HepG2 (cell line): ENCODE data around the gene CLASRP. TPM values are rescaled to one million over a fixed set of nuclear protein-coding genes. Genes with fewer than 3 reads are reported as not detected.
A peak's percentile ranks its signal among the peaks of the same experiment; 100 is the strongest.

Source experiments
- BORCS8-MEF2B ChIP-seq: sonication (generic); formaldehyde crosslinking; IDR thresholded peaks from 2 replicates; pipeline ENCODE4 v1.8.0; 2022; ENCODE audit warnings: mild to moderate bottlenecking, missing genetic modification reagents
- CREB1 ChIP-seq, 2 experiments: fragments of 450-650 bp in 1 of 2; IDR thresholded peaks; 2 replicates each; pipeline ENCODE4 v1.6.1; 2016 to 2017; ENCODE audit warnings: control low read depth in 1 of 2, mild to moderate bottlenecking in 1 of 2, missing compliant biosample characterization in 1 of 2, missing genetic modification characterization in 1 of 2
- FOXK1 ChIP-seq: sonication (generic); formaldehyde crosslinking; IDR thresholded peaks from 2 replicates; pipeline ENCODE4 v1.4.0; 2020; ENCODE audit warnings: low read depth, missing genetic modification reagents, borderline replicate concordance
- JUND ChIP-seq: sonication (generic); formaldehyde crosslinking; IDR thresholded peaks from 2 replicates; pipeline ENCODE4 v1.8.0; 2022; ENCODE audit warnings: mild to moderate bottlenecking, missing genetic modification reagents
- MNT ChIP-seq: fragments of 450-650 bp; IDR thresholded peaks from 2 replicates; pipeline ENCODE4 v1.6.1; 2016
- MYC ChIP-seq: sonication (generic); formaldehyde crosslinking; IDR thresholded peaks from 2 replicates; pipeline ENCODE4 v1.9.0; 2021; ENCODE audit warnings: missing genetic modification reagents, borderline replicate concordance
- NFKB2 ChIP-seq: sonication (generic); formaldehyde crosslinking; IDR thresholded peaks from 2 replicates; pipeline ENCODE4 v1.4.0; 2020; ENCODE audit warnings: missing genetic modification reagents, borderline replicate concordance
- SIX4 ChIP-seq: sonication (generic); formaldehyde crosslinking; IDR thresholded peaks from 2 replicates; pipeline ENCODE4 v1.4.0; 2020; ENCODE audit warnings: missing genetic modification reagents
- SNAPC5 ChIP-seq: sonication (generic); formaldehyde crosslinking; IDR thresholded peaks from 2 replicates; pipeline ENCODE4 v1.8.1; 2023; ENCODE audit warnings: mild to moderate bottlenecking, missing genetic modification reagents, borderline replicate concordance
- SP1 ChIP-seq, 2 experiments: fragments of 450-650 bp in 1 of 2; sonication (generic) in 1 of 2; formaldehyde crosslinking in 1 of 2; IDR thresholded peaks; 2 replicates each; pipeline versions ENCODE4 v1.4.0 to v1.6.1; 2016 to 2020; ENCODE audit warnings: missing genetic modification reagents in 1 of 2
- ZNF33B ChIP-seq: sonication (generic); formaldehyde crosslinking; IDR thresholded peaks from 2 replicates; pipeline ENCODE4 v1.5.1; 2020; ENCODE audit warnings: mild to moderate bottlenecking, missing genetic modification reagents
- ZNF350 ChIP-seq: sonication (generic); formaldehyde crosslinking; IDR thresholded peaks from 2 replicates; pipeline ENCODE4 v1.4.0; 2020; ENCODE audit warnings: mild to moderate bottlenecking, low read depth, missing genetic modification reagents, borderline replicate concordance
- ZNF44 ChIP-seq: sonication (generic); formaldehyde crosslinking; IDR thresholded peaks from 2 replicates; pipeline ENCODE4 v1.5.1; 2020; ENCODE audit warnings: mild to moderate bottlenecking, missing genetic modification reagents
- ZNF629 ChIP-seq: sonication (generic); formaldehyde crosslinking; conservative IDR thresholded peaks from 2 replicates; pipeline ENCODE4 v1.5.0; 2020; ENCODE audit warnings: missing genetic modification reagents
- ZNF652 ChIP-seq: IDR thresholded peaks from 2 replicates; pipeline ENCODE4 v1.6.1; 2016; ENCODE audit warnings: low read depth, borderline replicate concordance
- ZSCAN25 ChIP-seq: sonication (generic); formaldehyde crosslinking; IDR thresholded peaks from 2 replicates; pipeline ENCODE4 v1.8.0; 2022; ENCODE audit warnings: mild to moderate bottlenecking, missing genetic modification reagents
- ZSCAN30 ChIP-seq: sonication (generic); formaldehyde crosslinking; IDR thresholded peaks from 2 replicates; pipeline ENCODE4 v1.5.0; 2020; ENCODE audit warnings: mild to moderate bottlenecking, missing genetic modification reagents
- polyA plus RNA-seq, 8 experiments: library from polyadenylated mRNA; depleted of rRNA in 3 of 8; stranded (reverse) in 7 of 8; unstranded in 1 of 8; fragments of >200 nt; fragmentation: Illumina TruSeq in 4 of 8; extraction: Trizol in 4 of 8; gene quantifications; 2 replicates each; pipeline versions ENCODE4 v1.2.1 to v1.2.3, GENCODE V29; 2011 to 2016; ENCODE audit warnings: low read depth in 4 of 8, missing spikeins in 1 of 8, mixed read lengths in 1 of 8; ENCODE audit not compliant: insufficient read depth in 1 of 8
- total RNA-seq, 5 experiments: library from RNA; depleted of rRNA; stranded (reverse); fragments of >200 nt; fragmentation: Illumina TruSeq; extraction: Trizol; gene quantifications; 2 replicates each; pipeline ENCODE4 v1.2.3, GENCODE V29; 2016; ENCODE audit warnings: low read depth in 1 of 5
- TF ChIP-seq, protein P1 (sequence below), 2 experiments: fragments of 450-650 bp in 1 of 2; sonication (generic) in 1 of 2; formaldehyde crosslinking in 1 of 2; IDR thresholded peaks; 2 replicates each; pipeline versions ENCODE4 v1.6.1 to v1.8.0; 2016 to 2022; ENCODE audit warnings: antibody characterized with exemption in 1 of 2, mild to moderate bottlenecking in 1 of 2, missing genetic modification reagents in 1 of 2

CLASRP gene
- total and polyA plus RNA-seq, 2 of the 13 experiments (the other 11 are each of a cell fraction or from before 2014, with no cell fraction given): 32.0 to 51.4 TPM

- TF ChIP-seq, protein P1, sequence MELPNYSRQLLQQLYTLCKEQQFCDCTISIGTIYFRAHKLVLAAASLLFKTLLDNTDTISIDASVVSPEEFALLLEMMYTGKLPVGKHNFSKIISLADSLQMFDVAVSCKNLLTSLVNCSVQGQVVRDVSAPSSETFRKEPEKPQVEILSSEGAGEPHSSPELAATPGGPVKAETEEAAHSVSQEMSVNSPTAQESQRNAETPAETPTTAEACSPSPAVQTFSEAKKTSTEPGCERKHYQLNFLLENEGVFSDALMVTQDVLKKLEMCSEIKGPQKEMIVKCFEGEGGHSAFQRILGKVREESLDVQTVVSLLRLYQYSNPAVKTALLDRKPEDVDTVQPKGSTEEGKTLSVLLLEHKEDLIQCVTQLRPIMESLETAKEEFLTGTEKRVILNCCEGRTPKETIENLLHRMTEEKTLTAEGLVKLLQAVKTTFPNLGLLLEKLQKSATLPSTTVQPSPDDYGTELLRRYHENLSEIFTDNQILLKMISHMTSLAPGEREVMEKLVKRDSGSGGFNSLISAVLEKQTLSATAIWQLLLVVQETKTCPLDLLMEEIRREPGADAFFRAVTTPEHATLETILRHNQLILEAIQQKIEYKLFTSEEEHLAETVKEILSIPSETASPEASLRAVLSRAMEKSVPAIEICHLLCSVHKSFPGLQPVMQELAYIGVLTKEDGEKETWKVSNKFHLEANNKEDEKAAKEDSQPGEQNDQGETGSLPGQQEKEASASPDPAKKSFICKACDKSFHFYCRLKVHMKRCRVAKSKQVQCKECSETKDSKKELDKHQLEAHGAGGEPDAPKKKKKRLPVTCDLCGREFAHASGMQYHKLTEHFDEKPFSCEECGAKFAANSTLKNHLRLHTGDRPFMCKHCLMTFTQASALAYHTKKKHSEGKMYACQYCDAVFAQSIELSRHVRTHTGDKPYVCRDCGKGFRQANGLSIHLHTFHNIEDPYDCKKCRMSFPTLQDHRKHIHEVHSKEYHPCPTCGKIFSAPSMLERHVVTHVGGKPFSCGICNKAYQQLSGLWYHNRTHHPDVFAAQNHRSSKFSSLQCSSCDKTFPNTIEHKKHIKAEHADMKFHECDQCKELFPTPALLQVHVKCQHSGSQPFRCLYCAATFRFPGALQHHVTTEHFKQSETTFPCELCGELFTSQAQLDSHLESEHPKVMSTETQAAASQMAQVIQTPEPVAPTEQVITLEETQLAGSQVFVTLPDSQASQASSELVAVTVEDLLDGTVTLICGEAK (IDR thresholded peaks at IDR 0.05): no peak
- TF ChIP-seq, protein P1 (CRISPR knock-in tag; IDR thresholded peaks at IDR 0.05): peak; percentile 36; the same call in 1 of the 2 replicates
- TF ChIP-seq ZNF44 (CRISPR knock-in tag) (no peak), ZNF652 (CRISPR knock-in tag) (no peak), JUND (CRISPR knock-in tag) (peak; percentile 56; the same call in 1 of the 2 replicates), ZNF629 (peak; percentile 51), BORCS8-MEF2B (CRISPR knock-in tag) (peak; percentile 68; the same call in 1 of the 2 replicates), MYC (CRISPR knock-in tag) (peak; percentile 85), ZSCAN25 (CRISPR knock-in tag) (peak; percentile 65; the same call in 1 of the 2 replicates), NFKB2 (CRISPR knock-in tag) (0 out of 2 replicates have a peak, but pooled peaks have one; percentile 31), SIX4 (CRISPR knock-in tag) (peak; percentile 21; the same call in 1 of the 2 replicates), ZNF33B (CRISPR knock-in tag) (no peak), SNAPC5 (CRISPR knock-in tag) (no peak), MNT (peak; percentile 82), SP1 (IDR thresholded peaks at IDR 0.05) (no peak), SP1 (CRISPR knock-in tag; IDR thresholded peaks at IDR 0.05) (0 out of 2 replicates have a peak, but pooled peaks have one; percentile 17), ZSCAN30 (no peak), FOXK1 (CRISPR knock-in tag) (peak; percentile 83; the same call in 1 of the 2 replicates), ZNF350 (CRISPR knock-in tag) (peak; percentile 76; the same call in 1 of the 2 replicates), CREB1 (IDR thresholded peaks at IDR 0.05) (peak; percentile 52; the same call in 1 of the 2 replicates), CREB1 (CRISPR knock-in tag; IDR thresholded peaks at IDR 0.05) (peak; percentile 56)
These were observed 7.0 kb downstream of the CLASRP start (continued) for GRCh38 chr19:45045671-45046353.
